WTC11 (cell line): ENCODE results near the gene CPSF3.

ENCODE experiments used
- AFF4 ChIP-seq: sonication (generic); formaldehyde crosslinking; IDR thresholded peaks from 2 replicates; pipeline ENCODE4 v1.8.1; 2023; ENCODE audit warnings: mild to moderate bottlenecking, missing genetic modification reagents, borderline replicate concordance
- CTCF ChIP-seq: fragments of 200-600 bp; IDR thresholded peaks from 2 replicates; pipeline ENCODE4 v1.8.0; 2022; ENCODE audit warnings: antibody characterized with exemption
- E2F5 ChIP-seq: sonication (generic); formaldehyde crosslinking; IDR thresholded peaks from 2 replicates; pipeline ENCODE4 v1.8.1; 2022; ENCODE audit warnings: mild to moderate bottlenecking, moderate library complexity, missing genetic modification reagents
- ELF4 ChIP-seq: sonication (generic); formaldehyde crosslinking; IDR thresholded peaks from 2 replicates; pipeline ENCODE4 v1.8.1; 2022; ENCODE audit warnings: low read depth, mild to moderate bottlenecking, moderate library complexity, missing genetic modification reagents
- FOXK1 ChIP-seq: sonication (generic); formaldehyde crosslinking; IDR thresholded peaks from 2 replicates; pipeline ENCODE4 v1.8.0; 2022; ENCODE audit warnings: mild to moderate bottlenecking, moderate library complexity, missing genetic modification reagents
- FOXP4 ChIP-seq: sonication (generic); formaldehyde crosslinking; IDR thresholded peaks from 2 replicates; pipeline ENCODE4 v1.8.0; 2022; ENCODE audit warnings: mild to moderate bottlenecking, missing genetic modification reagents
- JUN ChIP-seq: sonication (generic); formaldehyde crosslinking; IDR thresholded peaks from 2 replicates; pipeline ENCODE4 v1.8.0; 2023; ENCODE audit warnings: mild to moderate bottlenecking, missing genetic modification reagents
- SP1 ChIP-seq: sonication (generic); formaldehyde crosslinking; conservative IDR thresholded peaks from 2 replicates; pipeline ENCODE4 v1.8.1; 2022; ENCODE audit warnings: missing genetic modification reagents
- ZNF232 ChIP-seq: sonication (generic); formaldehyde crosslinking; IDR thresholded peaks from 2 replicates; pipeline ENCODE4 v1.8.0; 2022; ENCODE audit warnings: mild to moderate bottlenecking, missing genetic modification reagents
- ZNF512 ChIP-seq: sonication (generic); formaldehyde crosslinking; IDR thresholded peaks from 2 replicates; pipeline ENCODE4 v1.8.1; 2022; ENCODE audit warnings: missing genetic modification reagents, borderline replicate concordance

- TF ChIP-seq FOXK1 (CRISPR knock-in tag) (no peak), SP1 (CRISPR knock-in tag) (no peak), E2F5 (CRISPR knock-in tag) (no peak), JUN (no peak), ELF4 (CRISPR knock-in tag) (no peak), CTCF (no peak), AFF4 (CRISPR knock-in tag) (no peak), FOXP4 (CRISPR knock-in tag) (no peak), ZNF512 (no peak), ZNF232 (CRISPR knock-in tag) (no peak)
Observed at GRCh38 chr2:9408641-9409151, 14.8 kb upstream of the CPSF3 start.
